CD4-positive, alpha-beta T cell treated with Interferon gamma for 1 hour (primary cell): ENCODE measurements around the gene SLC26A8.
"Not testable (repeated sequence)": the region's sequence is repeated elsewhere in the genome, so short reads cannot be mapped to it uniquely, and the experiment has no call there.

Experiments used
- DNase-seq: peaks from one replicate; pipeline ENCODE4 v3.0.0-alpha.2; 2020

Gene SLC26A8

GRCh38 chr6:35941170-35941569, 83.3 kb downstream of the SLC26A8 start:
- not testable (repeated sequence) for DNase-seq

GRCh38 chr6:35940014-35940413, 84.4 kb downstream of the SLC26A8 start:
- not testable (repeated sequence) for DNase-seq

- not testable (repeated sequence) for DNase-seq
Measured at GRCh38 chr6:35939259-35939658, 85.2 kb downstream of the SLC26A8 start.

- no peak for DNase-seq
Measured at GRCh38 chr6:35936681-35937359, 87.6 kb downstream of the SLC26A8 start.

GRCh38 chr6:35935469-35935868, 89.0 kb downstream of the SLC26A8 start:
- no peak for DNase-seq

- DNase-seq = no peak
Measured at GRCh38 chr6:35933844-35934243, 90.6 kb downstream of the SLC26A8 start.

GRCh38 chr6:35931873-35932272, 92.6 kb downstream of the SLC26A8 start:
- DNase-seq = not testable (repeated sequence)

- no peak for DNase-seq
Measured at GRCh38 chr6:35931120-35931561, 93.3 kb downstream of the SLC26A8 start.

GRCh38 chr6:35929601-35930000, 94.8 kb downstream of the SLC26A8 start:
- DNase-seq = no peak

GRCh38 chr6:35926509-35927215, 97.8 kb downstream of the SLC26A8 start:
- DNase-seq = no peak

- no peak for DNase-seq
Measured at GRCh38 chr6:35925961-35926360, 98.5 kb downstream of the SLC26A8 start.

- DNase-seq = no peak
Measured at GRCh38 chr6:35924146-35924545, 100.3 kb downstream of the SLC26A8 start.

GRCh38 chr6:35922139-35922554, 102.3 kb downstream of the SLC26A8 start:
- DNase-seq = no peak

GRCh38 chr6:35920793-35921732, 103.4 kb downstream of the SLC26A8 start, which contains the start of gene SRPK1:
TSS of gene SRPK1 (minus strand) at chr6:35921098. CDS start at chr6:35921056, 42 bp downstream.
- DNase-seq = peak; percentile 88

- peak; percentile 30 for DNase-seq
Measured at GRCh38 chr6:35919827-35920751, 104.4 kb downstream of the SLC26A8 start.

- no peak for DNase-seq
Measured at GRCh38 chr6:35919085-35919826, 105.2 kb downstream of the SLC26A8 start.

- DNase-seq = not testable (repeated sequence)
Measured at GRCh38 chr6:35916893-35917292, 107.5 kb downstream of the SLC26A8 start.

GRCh38 chr6:35916056-35916455, 108.4 kb downstream of the SLC26A8 start:
- DNase-seq = no peak

GRCh38 chr6:35914536-35914935, 109.9 kb downstream of the SLC26A8 start:
- DNase-seq = no peak

GRCh38 chr6:35911871-35912653, 112.4 kb downstream of the SLC26A8 start:
- DNase-seq = no peak
